Measurements from ENCODE around the gene TSGA10.
A peak's percentile ranks its signal among the peaks of the same experiment; 100 is the strongest.
"Not testable (repeated sequence)": the region's sequence is repeated elsewhere in the genome, so short reads cannot be mapped to it uniquely, and the experiment has no call there.

The TSGA10 gene

GRCh38 chr2:99154643-99155536 lies at the start of gene TSGA10, which contains the start of gene LIPT1:
Gene TSGA10 (minus strand): TSS chr2:99154942. CDS start chr2:99109439, 45,503 bp downstream.
Gene LIPT1 (plus strand): TSS chr2:99154967. CDS start chr2:99161958, 6,991 bp downstream.
- TF ChIP-seq POLR2A (IDR thresholded peaks at IDR 0.05; ENCODE audit: low read depth, low read length): peak; percentile 65
- FAIRE-seq (peak; percentile 93), DNase-seq (ENCODE audit: insufficient read length, low spot score) (peak; percentile 90)

GRCh38 chr2:99201959-99202678 lies 47.4 kb upstream of the TSGA10 start:
- no peak for DNase-seq (ENCODE audit: insufficient read length, low spot score)
- no peak for FAIRE-seq
- no peak for TF ChIP-seq POLR2A (IDR thresholded peaks at IDR 0.05; ENCODE audit: low read depth, low read length)

GRCh38 chr2:99200076-99200800 lies 45.5 kb upstream of the TSGA10 start:
- no peak for TF ChIP-seq POLR2A (IDR thresholded peaks at IDR 0.05; ENCODE audit: low read depth, low read length)
- no peak for DNase-seq (ENCODE audit: insufficient read length, low spot score)
- FAIRE-seq: no peak

- FAIRE-seq (no peak), DNase-seq (ENCODE audit: insufficient read length, low spot score) (no peak)
- TF ChIP-seq POLR2A (IDR thresholded peaks at IDR 0.05; ENCODE audit: low read depth, low read length): no peak
These were observed 43.5 kb upstream of the TSGA10 start for GRCh38 chr2:99198103-99198841.

- FAIRE-seq; DNase-seq (ENCODE audit: insufficient read length, low spot score): not testable (repeated sequence)
These were observed 37.6 kb upstream of the TSGA10 start for GRCh38 chr2:99192364-99192763.

GRCh38 chr2:99190548-99190947 lies 35.8 kb upstream of the TSGA10 start:
- FAIRE-seq (no peak), DNase-seq (ENCODE audit: insufficient read length, low spot score) (no peak)
- no peak for TF ChIP-seq POLR2A (IDR thresholded peaks at IDR 0.05; ENCODE audit: low read depth, low read length)

GRCh38 chr2:99188357-99188756 lies 33.6 kb upstream of the TSGA10 start:
- no peak for DNase-seq (ENCODE audit: insufficient read length, low spot score)
- TF ChIP-seq POLR2A (IDR thresholded peaks at IDR 0.05; ENCODE audit: low read depth, low read length): no peak
- no peak for FAIRE-seq

- no peak for TF ChIP-seq POLR2A (IDR thresholded peaks at IDR 0.05; ENCODE audit: low read depth, low read length)
These were observed 32.3 kb upstream of the TSGA10 start for GRCh38 chr2:99187011-99187410.

GRCh38 chr2:99184811-99185210 lies 30.1 kb upstream of the TSGA10 start:
- TF ChIP-seq POLR2A (IDR thresholded peaks at IDR 0.05; ENCODE audit: low read depth, low read length): no peak
- DNase-seq (ENCODE audit: insufficient read length, low spot score) (no peak), FAIRE-seq (no peak)

More at GRCh38 chr2:99187011-99187410, 32.3 kb upstream of the TSGA10 start:
- DNase-seq (ENCODE audit: insufficient read length, low spot score): no peak
- no peak for FAIRE-seq

- TF ChIP-seq POLR2A (IDR thresholded peaks at IDR 0.05; ENCODE audit: low read depth, low read length): no peak
- FAIRE-seq: no peak
- no peak for DNase-seq (ENCODE audit: insufficient read length, low spot score)
These were observed 28.3 kb upstream of the TSGA10 start for GRCh38 chr2:99183025-99183424.

GRCh38 chr2:99181624-99182000 lies 26.9 kb upstream of the TSGA10 start:
- FAIRE-seq (no peak), DNase-seq (ENCODE audit: insufficient read length, low spot score) (no peak)
- no peak for TF ChIP-seq POLR2A (IDR thresholded peaks at IDR 0.05; ENCODE audit: low read depth, low read length)

GRCh38 chr2:99180755-99181623 lies 26.2 kb upstream of the TSGA10 start, which contains the start of the genes MITD1 and MRPL30:
Gene MITD1 (minus strand): TSS chr2:99181058. CDS start chr2:99180981, 77 bp downstream.
Gene MRPL30 (plus strand): TSS chr2:99181184. CDS start chr2:99186204, 5,020 bp downstream.
- DNase-seq (ENCODE audit: insufficient read length, low spot score): peak; percentile 65
- peak; percentile 95 for FAIRE-seq
- peak; percentile 56 for TF ChIP-seq POLR2A (IDR thresholded peaks at IDR 0.05; ENCODE audit: low read depth, low read length)

All from H54 (cell line).